Heart right ventricle (tissue), 16 donors: ENCODE results near the gene PCTP. TPM values are rescaled to one million over a fixed set of nuclear protein-coding genes. Genes with fewer than 3 reads are reported as not detected.

ENCODE experiments used
- ATAC-seq, 8 donors: fragments of 200-7000 bp; cut with Tn5 transposase; one replicate each; pipeline ENCODE4 v1.9.1; 2020; ENCODE audit warnings: mild to moderate bottlenecking in 8 of 8, moderate library complexity in 8 of 8, moderate number of reproducible peaks in 1 of 8
- DNase-seq, 2 donors: peaks; one replicate each; pipeline ENCODE4 v3.0.0-alpha.2; 2020
- H3K27ac ChIP-seq, 10 donors: fragments of 200-600 bp; sonication (generic) in 2 of 10; one replicate each; pipeline versions ENCODE4 v1.5.0 to v1.8.0; 2020 to 2022; ENCODE audit warnings: mild to moderate bottlenecking in 3 of 10
- H3K27me3 ChIP-seq, 7 donors: fragments of 200-600 bp; one replicate each; pipeline ENCODE4 v1.8.0; 2021 to 2022; ENCODE audit warnings: mild to moderate bottlenecking in 2 of 7
- H3K36me3 ChIP-seq, 9 donors: fragments of 200-600 bp; sonication (generic) in 1 of 9; one replicate each; pipeline versions ENCODE4 v1.5.0 to v1.8.0; 2020 to 2022; ENCODE audit warnings: mild to moderate bottlenecking in 2 of 9
- H3K4me1 ChIP-seq, 9 donors: fragments of 200-600 bp; sonication (generic) in 1 of 9; one replicate each; pipeline versions ENCODE4 v1.5.0 to v1.8.0; 2020 to 2022; ENCODE audit warnings: mild to moderate bottlenecking in 4 of 9
- H3K4me3 ChIP-seq, 10 donors: fragments of 200-600 bp; sonication (generic) in 2 of 10; one replicate each; pipeline versions ENCODE4 v1.5.0 to v1.8.0; 2020 to 2022; ENCODE audit warnings: mild to moderate bottlenecking in 7 of 10, moderate library complexity in 2 of 10
- H3K9me3 ChIP-seq, 11 donors: fragments of 200-600 bp in 10 of 11; sonication (generic) in 2 of 11; one replicate each; pipeline versions ENCODE4 v1.5.0 to v1.8.0; 2013 to 2022; ENCODE audit warnings: mild to moderate bottlenecking in 2 of 11, control low read depth in 1 of 11, moderate library complexity in 1 of 11
- CTCF ChIP-seq, 9 donors: fragments of 200-600 bp; sonication (generic) in 2 of 9; IDR thresholded peaks; one replicate each; pipeline versions ENCODE4 v1.5.0 to v1.8.0; 2021 to 2022; ENCODE audit warnings: antibody characterized with exemption in 9 of 9, mild to moderate bottlenecking in 5 of 9, moderate library complexity in 1 of 9
- WGBS, 2 donors: extraction: QIAGEN DNeasy Blood & Tissue Kit; methylation state at CpG; one replicate each; pipeline ENCODE4 v1.1.7; 2013; ENCODE audit warnings: inconsistent platforms in 1 of 2; 5-methylcytosine and 5-hydroxymethylcytosine counted together
- intact Hi-C, 10 donors: fragments of 100-400 bp; cut with DNase I; formaldehyde crosslinking; loops; one replicate each; pipeline versions ENCODE4 v1.11.1 to v1.14.2; 2022
- polyA plus RNA-seq, 2 donors: library from polyadenylated mRNA; stranded (reverse); fragments of 200-250 nt; gene quantifications; one replicate each; pipeline ENCODE4 v1.2.3, GENCODE V29; 2013
- total RNA-seq, 10 donors: library from RNA; stranded (reverse); fragmentation: NEBNext Ultra II Directional in 3 of 10; extraction: Animal tissue kit (Norgen Biotek cat#: 25700) in 3 of 10; gene quantifications; one replicate each; pipeline versions ENCODE4 v1.2.1 to v1.2.4, GENCODE V29; 2021 to 2023
- donor health status: Arrhythmogenic right ventricular cardiomyopathy.
- donor health status: ischemic (EF 13 %, LVEDD 7.1; RV severe dilation, severe dysfunction).
- donor health status: healthy with polysubstance abuse.
- donor health status: DM: no; HTN: yes; CAD: no.
- donor health status: DM: no; HTN: no; CAD: no.
- donor health status: ischemic (EF 25% LVEDD 6.9; RV normal size, moderate dysfunction).
- donor health status: ischemic (EF 25% LVEDD 5.7; RV mildly dilated, moderate dysfunction).
- donor health status: healthy.
- donor health status: DM: yes; HTN: yes; CAD: no.
- donor health status: Ischemic cardiomyopathy.
- donor health status: ischemic (EF 35%, LVEDD 5.7; RV mildly dilated, moderate dysfunction).
- donor health status: nonischemic (EF 11% LVEDD 7.7; RV severe dilation, severe dysfunction).
- donor health status: DM: yes; HTN: yes; CAD: no.
- donor health status: PGD.
- donor health status: ischemic (EF 29% LVEDD 5.4; RV normal size, mild dysfunction).
- donor health status: nonischemic (EF 23%, LVEDD 6.1; RV moderate dilation, normal function).

Gene PCTP
- total and polyA plus RNA-seq, 12 donors = 11.8 to 23.3 (median 18.5) TPM

GRCh38 chr17:55735731-55736405, 15.0 kb upstream of the PCTP start:
- DNase-seq = peak in 1 of 2 donors; percentile 54
- TF ChIP-seq CTCF (IDR thresholded peaks at IDR 0.05) = peak; percentile 40 to 74 (median 63)
- 35 to 36% methylated on average over 5 of the region's 5 CpGs for WGBS, 2 donors
- Histone ChIP-seq H3K27me3 (no peaks in the 10 kb centered on the region), H3K4me3 (no peak overlapping the region), H3K9me3 (no peaks in the 10 kb centered on the region), H3K4me1 (peaks cover 0 to 34% (median 24%) of the 10 kb centered on the region in 9 donors), H3K36me3 (no peaks in the 10 kb centered on the region), H3K27ac (no peak overlapping the region)
- intact Hi-C loops = no loop called here
- no peak for ATAC-seq

GRCh38 chr17:55737976-55738501, 12.8 kb upstream of the PCTP start:
- Histone ChIP-seq H3K4me1 (peaks cover 0 to 15% (median 8%) of the 10 kb centered on the region in 9 donors), H3K36me3 (no peaks in the 10 kb centered on the region), H3K9me3 (no peaks in the 10 kb centered on the region), H3K27ac (no peak overlapping the region), H3K27me3 (no peaks in the 10 kb centered on the region), H3K4me3 (no peak overlapping the region)
- DNase-seq = no peak
- 67 to 68% methylated on average over 4 of the region's 4 CpGs for WGBS, 2 donors
- no peak for ATAC-seq
- intact Hi-C loops = no loop called here
- TF ChIP-seq CTCF (IDR thresholded peaks at IDR 0.05) = no peak

GRCh38 chr17:55740511-55741355, 10.1 kb upstream of the PCTP start:
- no peak for TF ChIP-seq CTCF (IDR thresholded peaks at IDR 0.05)
- Histone ChIP-seq H3K27me3 (no peaks in the 10 kb centered on the region), H3K4me3 (no peak overlapping the region), H3K36me3 (no peaks in the 10 kb centered on the region), H3K27ac (no peak overlapping the region), H3K4me1 (no peaks in the 10 kb centered on the region), H3K9me3 (no peaks in the 10 kb centered on the region)
- DNase-seq (no peak), ATAC-seq (peak in 1 of 8 donors; percentile 25)
- WGBS, 2 donors = 82 to 87% methylated on average over 10 of the region's 10 CpGs
- intact Hi-C loops = no loop called here

- Histone ChIP-seq H3K4me1 (no peaks in the 10 kb centered on the region), H3K27ac (no peak overlapping the region), H3K9me3 (no peaks in the 10 kb centered on the region), H3K4me3 (no peak overlapping the region), H3K27me3 (no peaks in the 10 kb centered on the region), H3K36me3 (no peaks in the 10 kb centered on the region)
- ATAC-seq (no peak), DNase-seq (no peak)
- WGBS, 2 donors = 90% methylated on average over 3 of the region's 3 CpGs
- intact Hi-C loops = no loop called here
- no peak for TF ChIP-seq CTCF (IDR thresholded peaks at IDR 0.05)
Observed at GRCh38 chr17:55741356-55741700, 9.5 kb upstream of the PCTP start.
